Ovary (tissue), 3 donors: ENCODE data around the gene ELSPBP1.

Experiments used
- CTCF ChIP-seq, 3 donors: fragments of 450-650 bp in 2 of 3; fragments of 200-600 bp in 1 of 3; IDR thresholded peaks; one replicate each; pipeline versions ENCODE4 v1.5.1 to v1.8.0; 2016 to 2022; ENCODE audit warnings: antibody characterized with exemption in 3 of 3, mild to moderate bottlenecking in 1 of 3
- EP300 ChIP-seq: sonication (generic); formaldehyde crosslinking; IDR thresholded peaks from one replicate; pipeline ENCODE4 v1.6.1; 2017; ENCODE audit warnings: antibody characterized with exemption
- POLR2A ChIP-seq: fragments of 450-650 bp; IDR thresholded peaks from one replicate; pipeline ENCODE4 v1.6.1; 2017; ENCODE audit warnings: antibody characterized with exemption, mild to moderate bottlenecking, moderate library complexity
- donor health status: DM: no; HTN: no; CAD: no.

- no peak for TF ChIP-seq EP300
- TF ChIP-seq POLR2A, result no peak
- TF ChIP-seq CTCF (IDR thresholded peaks at IDR 0.05), result no peak
Observed at GRCh38 chr19:48051335-48052033, 57.1 kb downstream of the ELSPBP1 start.
